ENCODE results near the gene GAGE10.

DNA sequence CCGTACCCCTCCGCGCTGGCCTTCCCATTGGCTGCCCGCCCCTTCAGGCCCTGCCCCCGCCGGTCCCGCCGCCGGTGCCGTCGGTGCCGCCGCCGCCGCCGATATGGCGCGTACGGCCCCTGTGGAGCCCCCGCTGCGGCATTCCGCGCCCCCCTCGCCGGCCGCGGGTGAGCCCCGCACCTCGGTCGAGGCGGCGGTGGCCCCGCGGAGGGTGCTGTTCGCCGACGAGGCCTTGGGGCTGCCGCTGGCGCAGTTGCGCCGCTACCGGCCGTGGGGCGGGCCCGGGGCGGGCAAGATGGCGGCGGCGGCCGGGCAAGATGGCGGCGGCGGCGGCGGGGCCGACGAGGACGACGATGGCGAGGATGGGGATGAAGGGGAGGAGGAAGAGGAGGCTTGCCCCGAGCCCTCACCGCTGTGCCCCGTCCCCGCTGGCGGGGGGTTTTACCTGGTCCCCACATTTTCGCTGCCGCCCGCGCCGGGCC is 33.6 kb upstream of the GAGE10 start, which contains the start of gene PPP1R3F:
- TF ChIP-seq, protein P1, sequence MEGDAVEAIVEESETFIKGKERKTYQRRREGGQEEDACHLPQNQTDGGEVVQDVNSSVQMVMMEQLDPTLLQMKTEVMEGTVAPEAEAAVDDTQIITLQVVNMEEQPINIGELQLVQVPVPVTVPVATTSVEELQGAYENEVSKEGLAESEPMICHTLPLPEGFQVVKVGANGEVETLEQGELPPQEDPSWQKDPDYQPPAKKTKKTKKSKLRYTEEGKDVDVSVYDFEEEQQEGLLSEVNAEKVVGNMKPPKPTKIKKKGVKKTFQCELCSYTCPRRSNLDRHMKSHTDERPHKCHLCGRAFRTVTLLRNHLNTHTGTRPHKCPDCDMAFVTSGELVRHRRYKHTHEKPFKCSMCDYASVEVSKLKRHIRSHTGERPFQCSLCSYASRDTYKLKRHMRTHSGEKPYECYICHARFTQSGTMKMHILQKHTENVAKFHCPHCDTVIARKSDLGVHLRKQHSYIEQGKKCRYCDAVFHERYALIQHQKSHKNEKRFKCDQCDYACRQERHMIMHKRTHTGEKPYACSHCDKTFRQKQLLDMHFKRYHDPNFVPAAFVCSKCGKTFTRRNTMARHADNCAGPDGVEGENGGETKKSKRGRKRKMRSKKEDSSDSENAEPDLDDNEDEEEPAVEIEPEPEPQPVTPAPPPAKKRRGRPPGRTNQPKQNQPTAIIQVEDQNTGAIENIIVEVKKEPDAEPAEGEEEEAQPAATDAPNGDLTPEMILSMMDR (IDR thresholded peaks at IDR 0.05; ENCODE audit: insufficient read depth, low read depth, low read length) = no peak
- TF ChIP-seq EZH2 (IDR thresholded peaks at IDR 0.05; ENCODE audit: insufficient read depth, low read length) = no peak

Measured in astrocyte (in vitro differentiated cells and primary cell).